Measurements from ENCODE around the gene KCNH4. TPM values are rescaled to one million over a fixed set of nuclear protein-coding genes. Genes with fewer than 3 reads are reported as not detected.
"Not testable (repeated sequence)": the region's sequence is repeated elsewhere in the genome, so short reads cannot be mapped to it uniquely, and the experiment has no call there.

Gene KCNH4
- total RNA-seq, 1 experiment from 2014 or later, result not detected

GRCh38 chr17:42197564-42198156 lies 16.7 kb upstream of the KCNH4 start:
- DNase-seq (ENCODE audit: low read depth), result no peak

GRCh38 chr17:42193969-42194899 lies 13.3 kb upstream of the KCNH4 start, which contains the start of gene GHDC:
Gene GHDC (minus strand): TSS chr17:42194494. CDS start chr17:42193581, 913 bp downstream.
- peak; percentile 77 for DNase-seq (ENCODE audit: low read depth)

- DNase-seq (ENCODE audit: low read depth), result no peak
Observed at GRCh38 chr17:42193216-42193968, 12.4 kb upstream of the KCNH4 start.

- DNase-seq (ENCODE audit: low read depth), result no peak
Observed at GRCh38 chr17:42192189-42193126, 11.5 kb upstream of the KCNH4 start.

- no peak for DNase-seq (ENCODE audit: low read depth)
Observed at GRCh38 chr17:42191275-42191608, 10.3 kb upstream of the KCNH4 start.

GRCh38 chr17:42190491-42191274 lies 9.7 kb upstream of the KCNH4 start:
- DNase-seq (ENCODE audit: low read depth), result no peak

- no peak for DNase-seq (ENCODE audit: low read depth)
Observed at GRCh38 chr17:42189651-42189965, 8.7 kb upstream of the KCNH4 start.

- no peak for DNase-seq (ENCODE audit: low read depth)
Observed at GRCh38 chr17:42188749-42189650, 8.1 kb upstream of the KCNH4 start.

- no peak for DNase-seq (ENCODE audit: low read depth)
Observed at GRCh38 chr17:42187833-42188232, 6.9 kb upstream of the KCNH4 start.

GRCh38 chr17:42186191-42186590 lies 5.2 kb upstream of the KCNH4 start:
- DNase-seq (ENCODE audit: low read depth), result not testable (repeated sequence)

- no peak for DNase-seq (ENCODE audit: low read depth)
Observed at GRCh38 chr17:42185621-42185930, 4.6 kb upstream of the KCNH4 start.

- no peak for DNase-seq (ENCODE audit: low read depth)
Observed at GRCh38 chr17:42184713-42185620, 4.0 kb upstream of the KCNH4 start, which contains the start of gene HCRT. Gene HCRT (minus strand): TSS chr17:42185452. CDS start chr17:42185365, 87 bp downstream.

- no peak for DNase-seq (ENCODE audit: low read depth)
Observed at GRCh38 chr17:42183741-42184711, 3.1 kb upstream of the KCNH4 start.

- DNase-seq (ENCODE audit: low read depth), result peak; percentile 74
Observed at GRCh38 chr17:42182927-42183734, 2.2 kb upstream of the KCNH4 start.

- no peak for DNase-seq (ENCODE audit: low read depth)
Observed at GRCh38 chr17:42181851-42182207, 887 bp upstream of the KCNH4 start.

GRCh38 chr17:42180411-42180921 lies 476 bp downstream of the KCNH4 start:
- no peak for DNase-seq (ENCODE audit: low read depth)

Measured in HT1080 (cell line).